Left cardiac atrium (tissue), 4 donors: Measurements from ENCODE around the gene GALNT4. TPM values are rescaled to one million over a fixed set of nuclear protein-coding genes. Genes with fewer than 3 reads are reported as not detected.

Experiments used
- ATAC-seq, 2 donors: fragments of 200-7000 bp; cut with Tn5 transposase; one replicate each; pipeline ENCODE4 v1.9.1; 2020; ENCODE audit warnings: mild to moderate bottlenecking in 2 of 2, moderate library complexity in 2 of 2
- DNase-seq: peaks from one replicate; pipeline ENCODE4 v3.0.0-alpha.2; 2020
- intact Hi-C, 2 donors: fragments of 100-400 bp; cut with DNase I; formaldehyde crosslinking; loops; one replicate each; pipeline versions ENCODE4 v1.14.1 to v1.15.1; 2022 to 2023
- long read RNA-seq: library from polyadenylated mRNA; unstranded; transcript quantifications from one replicate; pipeline ENCODE4 v2.0.0, GENCODE V29; 2021
- total RNA-seq, 2 donors: library from RNA; stranded (reverse); fragmentation: NEBNext Ultra II Directional; extraction: Animal tissue kit (Norgen Biotek cat#: 25700); gene quantifications; one replicate each; pipeline ENCODE4 v1.2.1, GENCODE V29; 2021
- donor health status: DM: no; HTN: yes; CAD: no.
- donor health status: DM: no; HTN: yes; CAD: no; lungs with severe emphysema.
- donor health status: DM: yes; HTN: yes; CAD: no.
- donor health status: Dilated cardiomyopathy.

Gene GALNT4
- 1 to 10 TPM; 4.2 to 4.3 TPM for total RNA-seq
- long read RNA-seq, full-length matches to known transcripts = 6 of 6 reads
- long read RNA-seq, partial matches to known transcripts = 0 of 6 reads
- long read RNA-seq, other reads (novel, unspliced or antisense) = 0 of 6 reads

DNA sequence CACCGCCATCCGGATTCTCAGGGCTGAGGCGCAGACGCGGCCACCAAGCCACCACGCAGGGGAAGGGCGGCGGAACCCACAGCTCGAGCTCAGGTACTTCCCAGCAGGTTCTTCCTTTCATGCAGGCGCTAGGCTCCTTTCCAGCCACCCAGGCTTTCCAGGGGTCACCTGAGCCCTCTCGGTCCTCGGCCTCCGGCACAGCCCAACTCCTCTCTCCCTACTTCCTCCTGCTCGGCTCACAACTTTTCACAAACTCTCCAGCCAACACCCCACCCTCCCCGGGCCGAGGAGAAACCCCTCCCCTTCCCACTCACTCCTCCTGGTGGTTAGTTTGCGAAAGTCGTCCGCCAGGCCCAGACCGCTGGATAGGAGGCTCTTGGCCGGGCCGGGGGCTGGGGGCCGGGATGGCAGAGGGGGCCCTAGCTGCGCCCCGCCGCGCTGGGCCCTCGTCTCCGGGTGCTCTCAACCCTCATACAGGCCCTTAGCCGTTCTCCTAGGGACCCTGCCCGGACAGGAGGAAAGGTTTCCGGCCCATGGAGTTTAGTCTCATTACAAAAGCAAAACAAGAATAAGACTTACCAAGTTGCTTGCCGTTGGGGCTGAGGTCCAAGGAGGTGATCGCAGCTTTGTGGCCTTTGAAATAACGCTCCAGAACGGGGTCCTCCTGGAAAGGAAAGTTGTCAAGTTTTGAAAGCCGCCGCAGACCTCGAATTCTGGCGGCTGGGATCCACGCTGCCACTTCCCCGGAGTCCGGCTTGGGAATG, at the start of gene GALNT4:
GALNT4 (minus strand) TSS at position 256 of the 764 bp plus-strand sequence; CDS start at position 9, 247 bp downstream.
- ATAC-seq (peak; percentile 94 to 95), DNase-seq (peak; percentile 89)
- intact Hi-C loops = loop anchor here (2.0 to 5.0 kb wide), 3 partner anchors 52 to 507 kb away; no protein-coding TSS in a partner anchor

DNA sequence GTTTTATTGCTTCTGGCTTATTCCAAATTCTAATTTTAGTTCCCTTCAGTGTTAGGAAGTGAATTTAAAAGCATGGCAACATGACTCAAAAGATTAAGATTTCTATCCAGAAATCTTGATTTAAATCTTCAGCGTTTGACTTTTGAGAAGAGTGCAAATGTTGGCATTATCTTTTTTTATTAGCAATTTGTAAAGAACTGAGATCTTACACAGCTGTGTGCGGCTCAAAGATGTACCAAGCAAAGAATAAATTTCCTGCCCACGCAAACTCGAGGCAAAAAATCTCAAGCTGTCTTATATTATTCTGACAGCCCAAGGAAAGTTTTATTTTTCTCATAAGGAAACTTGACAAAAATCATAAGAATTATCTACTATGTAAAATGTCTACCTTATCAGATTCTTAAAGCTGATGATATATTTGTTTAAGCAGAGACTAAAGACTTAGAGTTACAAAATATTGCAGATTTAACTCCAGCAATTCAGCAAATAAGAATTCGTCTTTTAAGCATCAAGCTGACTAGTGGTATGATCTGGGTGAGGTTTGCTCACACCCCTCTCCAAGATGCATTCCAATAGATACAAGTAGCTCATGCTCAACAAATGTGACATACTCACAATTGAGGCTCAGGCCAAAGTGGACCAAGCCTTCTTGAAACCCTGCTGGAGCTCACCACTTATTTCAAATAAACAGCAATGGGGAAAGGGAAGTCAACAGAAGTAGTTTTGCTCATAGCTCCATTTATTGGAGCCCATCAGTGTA, 48.6 kb upstream of the GALNT4 start:
- intact Hi-C loops = no loop called here
- no peak for ATAC-seq
- no peak for DNase-seq

DNA sequence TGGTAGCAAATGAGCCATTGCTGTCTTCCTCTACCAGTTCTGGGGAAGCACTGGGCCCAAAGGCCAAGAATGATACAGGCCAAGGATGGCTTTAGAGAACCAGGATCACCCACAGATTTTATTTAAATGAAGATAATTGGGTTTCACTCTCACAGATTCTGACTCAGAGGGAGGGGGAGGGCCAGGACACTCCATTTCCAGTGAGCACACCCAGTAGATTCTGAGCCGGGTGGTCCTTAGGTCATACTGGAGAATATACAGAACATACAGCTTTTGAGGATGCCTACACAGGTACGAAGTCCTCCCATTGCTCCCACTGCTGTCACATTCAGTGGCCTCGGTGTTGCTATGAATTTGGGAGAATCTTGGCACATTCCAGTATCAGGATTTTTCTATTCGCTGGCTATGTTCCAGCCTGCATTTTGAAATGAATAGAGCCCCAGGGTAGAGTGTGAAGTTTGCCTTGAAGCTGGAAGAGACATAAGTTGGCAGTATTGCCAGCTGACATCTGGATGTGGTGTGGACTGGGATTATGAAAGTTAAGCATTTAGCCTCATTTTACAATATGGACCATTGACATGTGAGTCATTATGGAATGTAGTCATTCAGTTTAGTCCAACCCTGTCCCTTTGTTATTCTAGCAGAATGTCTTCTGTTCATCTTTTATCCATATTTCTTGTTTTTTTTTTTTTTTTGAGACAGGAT, 47.0 kb upstream of the GALNT4 start:
- ATAC-seq = no peak

DNA sequence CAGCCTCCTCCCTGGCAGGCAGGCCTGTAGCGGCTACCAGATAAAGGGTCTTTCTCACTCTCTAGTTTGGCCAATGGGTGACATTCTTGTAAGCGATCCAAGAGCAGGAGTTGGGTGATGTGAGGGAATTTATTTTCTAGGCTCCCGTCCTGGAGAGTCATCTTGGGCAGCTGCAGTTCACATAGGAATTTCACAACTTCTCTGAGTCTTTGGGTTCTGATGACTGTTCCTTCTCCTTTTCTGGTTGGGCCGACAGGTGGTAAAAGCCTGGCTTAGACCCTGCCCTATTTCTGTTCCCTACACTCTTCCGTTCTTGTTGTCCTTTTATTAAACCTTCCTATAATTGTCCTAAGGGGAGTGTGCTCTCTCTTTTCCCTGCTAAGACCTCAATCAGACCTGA, 43.9 kb upstream of the GALNT4 start:
- ATAC-seq (peak in 1 of 2 donors; percentile 45), DNase-seq (no peak)
- intact Hi-C loops = no loop called here

More for the DNA sequence above, 47.0 kb upstream of the GALNT4 start:
- intact Hi-C loops = no loop called here
- no peak for DNase-seq

DNA sequence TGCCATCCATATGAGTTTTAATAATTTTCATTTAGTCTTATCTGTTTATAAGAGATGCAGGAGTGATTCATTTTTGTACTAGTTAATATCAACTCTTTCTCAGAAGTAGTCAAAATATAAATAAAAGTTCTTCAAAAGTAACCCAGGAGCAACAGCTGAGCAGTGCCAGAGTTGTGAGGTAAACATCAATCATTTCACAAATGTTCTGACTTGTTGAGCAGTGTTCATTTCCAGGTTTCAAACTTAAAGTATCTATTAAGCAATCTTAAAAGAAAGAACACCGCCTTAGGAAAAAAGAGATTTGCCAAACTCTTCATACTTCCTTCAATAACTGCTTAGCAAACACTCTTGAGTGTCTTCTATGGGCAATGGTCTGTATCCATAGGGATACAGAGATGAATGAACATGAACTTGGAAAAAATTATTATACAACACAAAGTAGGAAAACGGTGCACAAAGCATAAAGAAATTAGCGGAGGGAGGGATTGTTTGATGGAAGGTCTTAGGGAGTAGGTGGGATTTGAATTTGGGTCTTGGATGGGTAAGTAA, 43.2 kb upstream of the GALNT4 start:
- no peak for DNase-seq
- intact Hi-C loops = no loop called here
- peak in 1 of 2 donors; percentile 60 for ATAC-seq

DNA sequence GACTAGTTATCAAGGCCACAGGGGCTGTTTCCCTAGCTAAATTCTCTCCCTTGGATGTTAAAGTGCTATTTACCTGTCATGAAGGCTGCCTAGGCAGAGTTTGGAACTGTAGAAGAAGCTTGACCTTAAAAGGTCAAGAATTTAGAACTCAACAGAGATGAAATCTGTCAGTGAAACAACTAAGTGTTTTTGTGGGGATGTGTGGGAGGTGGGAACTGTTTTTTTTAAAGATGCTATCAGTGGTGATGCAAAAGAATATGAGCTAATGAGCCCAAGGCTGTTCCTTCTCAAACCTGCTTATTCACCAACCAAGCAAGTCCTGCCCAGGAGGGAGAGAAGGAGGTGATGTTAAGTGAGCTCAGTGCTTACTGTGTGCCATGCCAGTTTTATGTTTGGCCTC, 42.0 kb upstream of the GALNT4 start:
- DNase-seq (no peak), ATAC-seq (peak in 1 of 2 donors; percentile 61)
- intact Hi-C loops = no loop called here

DNA sequence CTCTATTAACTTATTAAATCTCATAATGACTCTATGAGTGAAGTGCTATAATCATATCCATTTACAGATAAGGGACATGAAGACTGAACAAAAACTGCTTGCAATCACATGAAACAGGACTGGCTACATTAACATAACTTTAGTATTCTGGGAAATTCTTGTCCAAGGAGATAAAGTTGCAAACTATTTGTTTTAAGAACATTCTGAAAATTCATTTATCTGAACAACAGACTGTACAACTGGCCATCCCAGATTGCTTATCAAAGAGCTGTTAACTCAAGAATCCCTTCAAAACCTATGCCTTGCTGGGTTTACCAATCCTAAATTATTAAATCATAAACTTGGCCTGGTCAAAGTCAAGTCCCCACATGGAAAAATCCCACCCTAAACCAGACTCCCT, 40.4 kb upstream of the GALNT4 start:
- intact Hi-C loops = no loop called here

DNA sequence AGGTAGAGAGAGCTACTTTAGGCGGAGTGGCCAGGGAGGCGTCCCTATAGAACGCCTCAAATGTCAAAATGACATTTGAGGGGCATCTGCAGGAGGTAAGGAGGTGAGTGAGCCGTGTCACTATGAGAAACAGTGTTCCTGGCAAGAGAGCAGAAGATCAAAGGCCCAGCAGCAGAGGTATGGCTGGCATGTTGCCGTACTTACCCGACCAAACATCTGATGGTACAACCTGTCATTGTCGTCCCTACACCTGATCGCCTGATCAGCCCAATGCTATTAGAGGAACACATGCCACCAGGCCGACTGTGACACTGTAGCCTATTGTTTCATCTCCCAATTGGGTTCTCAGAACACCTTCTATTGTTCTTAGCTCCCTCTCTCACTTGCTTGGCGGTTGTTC, 35.2 kb upstream of the GALNT4 start:
- DNase-seq (no peak), ATAC-seq (no peak)
- intact Hi-C loops = no loop called here

More for the DNA sequence above, 40.4 kb upstream of the GALNT4 start:
- DNase-seq = no peak
- ATAC-seq = no peak

DNA sequence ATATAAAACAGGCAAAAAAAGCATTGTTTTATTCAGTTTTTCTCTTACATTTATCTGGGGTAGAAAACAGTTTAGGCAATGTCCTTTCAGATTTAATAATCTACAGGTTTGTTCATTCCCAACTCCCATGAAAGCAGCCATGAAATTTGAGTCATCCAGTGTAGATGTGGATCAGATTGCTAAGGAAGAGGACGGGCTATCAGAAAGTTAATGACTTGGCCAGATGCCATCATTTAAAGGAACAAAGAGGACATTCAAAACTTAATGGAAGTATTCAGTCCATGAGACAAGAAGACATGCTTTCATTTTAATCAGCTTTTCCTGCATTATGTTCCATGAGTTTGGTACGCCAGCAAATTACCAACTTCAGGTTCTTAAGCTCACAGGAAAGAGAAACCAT, 32.4 kb upstream of the GALNT4 start:
- intact Hi-C loops = no loop called here
- DNase-seq = no peak
- no peak for ATAC-seq

DNA sequence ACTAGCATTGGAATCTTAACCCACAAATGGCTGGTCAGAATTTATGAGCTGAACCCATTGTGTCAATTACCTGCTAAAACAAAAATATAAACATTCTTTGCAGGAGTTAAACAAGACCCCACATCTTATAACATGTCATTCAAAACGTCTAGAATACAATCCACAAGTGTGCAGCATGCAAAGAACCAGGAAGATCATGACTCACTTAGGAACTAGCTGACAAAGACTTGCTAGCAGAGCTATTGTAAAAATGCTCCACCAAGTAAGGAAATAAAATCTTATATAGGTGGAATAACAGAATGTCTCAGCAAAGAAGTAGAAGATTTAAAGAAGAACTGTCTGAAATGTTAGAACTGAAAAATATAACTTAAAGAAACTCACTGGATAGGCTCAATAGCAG, 27.8 kb upstream of the GALNT4 start:
- DNase-seq (no peak), ATAC-seq (no peak)
- intact Hi-C loops = no loop called here

DNA sequence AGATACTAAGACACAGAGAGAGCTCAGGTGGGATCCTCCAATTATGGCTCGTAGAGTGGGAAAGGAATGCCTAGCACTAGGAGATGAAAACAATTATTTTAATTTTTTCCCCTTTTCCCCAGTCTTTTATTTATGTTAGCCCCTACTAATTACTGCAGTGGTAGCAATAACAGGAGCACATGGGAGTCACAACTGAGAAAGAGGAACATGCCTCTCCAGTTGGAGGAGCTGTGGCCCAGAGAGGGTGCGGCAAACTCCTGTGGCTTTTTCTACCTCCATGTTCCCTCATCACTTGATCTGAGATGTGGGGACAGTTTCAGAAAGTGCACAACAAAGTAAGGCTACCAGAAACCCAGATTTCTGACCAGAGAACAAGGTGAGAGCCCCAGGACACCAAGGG, 27.2 kb upstream of the GALNT4 start:
- DNase-seq (no peak), ATAC-seq (no peak)
- intact Hi-C loops = no loop called here

DNA sequence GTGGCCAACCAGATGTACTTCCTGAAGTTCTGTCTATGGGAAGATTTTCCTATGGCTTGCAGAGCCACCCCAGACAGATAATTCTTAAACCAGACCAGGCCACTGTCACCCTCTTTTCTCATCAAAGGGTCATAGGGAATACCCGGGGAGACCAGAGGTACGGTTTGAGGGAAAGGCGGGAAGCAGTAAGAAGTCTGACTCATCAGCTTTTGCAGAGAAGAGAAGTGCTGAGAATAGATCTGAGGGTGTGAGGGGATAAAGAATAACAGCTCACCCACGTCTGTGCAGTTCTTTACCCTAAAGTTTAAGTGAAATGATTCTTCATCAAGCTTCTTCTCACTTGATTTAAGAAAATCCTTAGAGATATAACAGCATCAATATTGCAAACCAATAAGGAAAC, 22.5 kb upstream of the GALNT4 start:
- DNase-seq = no peak
- intact Hi-C loops = loop anchor here in 1 of 2 donors (10.0 kb wide), 3 partner anchors 168 to 1398 kb away; no protein-coding TSS in a partner anchor
- no peak for ATAC-seq

DNA sequence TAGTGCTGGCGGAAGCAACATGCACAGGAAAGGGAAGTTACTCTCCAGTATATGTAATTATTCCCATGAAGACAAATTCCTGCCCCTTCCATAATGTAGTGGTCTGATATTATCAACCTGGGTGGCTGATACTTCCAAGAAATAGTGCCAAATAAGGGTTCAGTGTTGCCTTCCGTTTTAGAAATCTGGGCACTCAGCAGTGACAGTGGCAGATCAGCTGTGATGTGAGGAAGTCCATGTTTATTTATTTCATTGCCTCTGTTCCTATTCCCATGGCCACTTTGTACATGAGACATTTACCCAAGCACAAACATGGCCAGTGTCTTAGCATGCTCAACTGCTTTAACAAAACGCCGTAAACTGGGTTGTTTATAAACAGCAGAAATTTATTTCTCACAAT, 21.6 kb upstream of the GALNT4 start:
- DNase-seq (no peak), ATAC-seq (no peak)
- intact Hi-C loops = loop anchor here in 1 of 2 donors (10.0 kb wide), 3 partner anchors 169 to 1399 kb away; no protein-coding TSS in a partner anchor

DNA sequence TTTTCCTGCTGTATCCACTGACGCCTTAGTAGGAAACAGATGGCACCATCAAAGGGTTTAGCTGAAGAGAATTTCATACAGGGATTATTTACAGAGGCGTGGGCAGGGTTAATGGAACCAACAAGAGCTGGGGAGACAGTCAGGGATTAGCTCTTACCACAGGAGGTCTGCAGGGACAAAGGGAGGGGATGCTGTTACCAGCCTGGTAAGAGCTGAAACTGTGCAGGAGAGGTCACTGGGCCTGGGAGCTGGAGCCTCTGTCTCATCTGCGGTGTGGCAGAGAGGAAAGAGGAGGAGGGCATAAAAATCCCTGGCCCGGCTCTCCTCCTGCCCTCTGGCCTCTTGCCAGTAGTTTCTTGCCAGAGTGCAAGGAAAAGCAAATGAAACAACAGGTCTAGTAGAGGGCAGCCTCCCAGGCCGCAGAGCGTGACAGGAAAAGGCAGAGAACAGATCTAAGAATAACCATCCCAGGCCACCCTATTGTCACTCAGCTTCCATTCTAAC, 20.1 kb upstream of the GALNT4 start:
- intact Hi-C loops = loop anchor here in 1 of 2 donors (5.0 to 10.0 kb wide), 4 partner anchors 170 to 1400 kb away; no protein-coding TSS in a partner anchor
- DNase-seq (peak; percentile 55), ATAC-seq (peak; percentile 86 to 87)

DNA sequence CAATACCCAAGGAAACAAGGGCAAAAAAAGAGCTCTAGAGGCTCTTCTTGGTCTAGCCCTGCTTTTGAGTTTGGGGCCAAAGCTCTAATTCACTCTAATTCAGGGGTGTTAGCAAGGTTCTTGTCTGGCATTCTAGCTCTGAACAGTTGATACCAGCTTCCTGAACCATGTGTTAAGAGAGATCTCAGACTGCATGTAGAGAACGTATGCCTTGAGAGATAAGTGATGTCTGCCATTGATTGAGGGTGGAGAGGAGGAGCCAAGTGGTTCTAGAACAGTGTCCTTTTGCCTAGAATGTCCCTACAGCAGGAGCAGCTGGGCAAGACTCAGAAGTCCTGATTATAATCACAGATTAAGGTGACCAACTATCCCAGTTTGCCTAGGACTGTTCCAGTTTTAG, 19.4 kb upstream of the GALNT4 start:
- ATAC-seq (no peak), DNase-seq (no peak)
- intact Hi-C loops = loop anchor here in 1 of 2 donors (5.0 to 10.0 kb wide), 4 partner anchors 171 to 1401 kb away; no protein-coding TSS in a partner anchor

DNA sequence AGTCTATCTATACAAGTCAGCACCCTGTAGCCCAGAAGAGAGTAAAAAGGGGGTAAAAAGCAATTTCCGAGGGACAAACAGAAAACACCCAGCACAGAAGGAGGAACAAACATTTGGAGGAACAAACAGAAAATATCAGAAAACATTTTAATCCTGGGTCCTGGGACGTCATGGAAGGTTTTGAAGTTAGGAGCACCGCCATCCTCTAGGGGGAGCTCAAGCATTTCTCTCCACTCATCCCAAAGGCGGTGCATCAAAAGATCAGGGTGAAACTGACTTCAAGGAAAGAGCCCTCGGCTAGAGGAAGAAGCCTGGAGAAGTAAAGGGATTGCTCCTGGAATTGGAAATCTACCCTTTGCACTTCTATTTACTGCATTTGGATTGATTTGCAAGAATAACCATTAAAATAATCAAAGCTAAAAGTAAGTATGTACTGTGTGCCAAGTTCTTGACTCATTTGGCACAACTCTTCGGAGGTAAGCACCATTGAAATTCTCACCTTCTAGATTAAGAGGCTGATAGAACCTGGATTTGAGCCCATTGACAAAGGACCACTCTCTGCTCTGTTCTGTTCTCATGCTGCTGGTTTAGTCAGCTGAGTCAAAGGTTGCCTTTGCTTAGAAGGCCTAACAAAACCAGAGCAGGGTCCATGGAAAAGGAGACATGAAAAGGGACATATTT, 18.5 kb upstream of the GALNT4 start:
- intact Hi-C loops = loop anchor here in 1 of 2 donors (2.0 to 10.0 kb wide), 5 partner anchors 172 to 1402 kb away; no protein-coding TSS in a partner anchor
- DNase-seq = peak; percentile 60
- ATAC-seq = peak; percentile 79 to 80

DNA sequence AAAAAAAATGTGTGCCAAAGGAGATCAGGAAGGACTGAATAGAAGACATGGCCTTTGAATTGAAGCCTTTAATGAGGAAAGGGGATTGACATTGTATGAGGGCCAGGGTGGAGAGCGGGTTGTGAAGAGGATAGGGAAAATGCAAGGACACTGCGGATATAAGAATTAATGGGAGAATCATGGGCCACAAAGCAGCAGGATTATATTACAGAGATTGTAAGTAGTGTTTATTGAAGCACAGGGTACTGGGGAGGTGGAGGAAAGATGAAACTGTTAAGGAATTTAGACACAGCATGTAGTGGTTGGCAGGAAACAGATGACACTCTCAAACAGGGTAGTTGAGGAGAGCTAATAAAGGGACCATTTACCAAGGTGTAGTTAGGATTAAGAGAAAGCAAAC, 17.6 kb upstream of the GALNT4 start:
- DNase-seq = no peak
- no peak for ATAC-seq
- intact Hi-C loops = loop anchor here in 1 of 2 donors (2.0 to 10.0 kb wide), 5 partner anchors 173 to 1403 kb away; no protein-coding TSS in a partner anchor

DNA sequence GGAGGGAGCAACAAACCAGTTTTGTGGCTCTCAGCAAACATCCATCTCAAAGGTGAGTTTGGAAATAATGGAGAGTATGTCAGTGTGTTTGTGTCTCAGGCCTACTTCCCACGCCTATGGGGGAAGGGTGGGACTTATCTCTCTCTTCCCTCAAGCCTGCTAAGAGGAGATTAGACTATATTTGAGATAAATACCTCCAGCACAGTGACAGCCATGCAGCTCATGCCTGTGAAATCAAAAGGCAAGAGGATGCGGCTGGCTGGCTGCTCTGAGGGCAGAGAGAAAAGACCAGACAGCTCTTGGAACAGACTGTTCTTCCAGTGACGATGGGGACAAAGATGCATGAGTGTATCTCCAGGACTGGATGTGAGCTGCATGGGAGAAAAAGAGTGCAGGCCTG, 16.0 kb upstream of the GALNT4 start:
- ATAC-seq (no peak), DNase-seq (no peak)
- intact Hi-C loops = loop anchor here in 1 of 2 donors (5.0 to 10.0 kb wide), 4 partner anchors 174 to 1404 kb away; no protein-coding TSS in a partner anchor
